HCT116 (cell line): ENCODE results near the gene TBRG1. TPM values are rescaled to one million over a fixed set of nuclear protein-coding genes. Genes with fewer than 3 reads are reported as not detected.

ENCODE experiments used
- ATAC-seq: fragments of 200-7000 bp; cut with Tn5 transposase; 2 replicates; pipeline ENCODE4 v1.9.1; 2020; ENCODE audit warnings: mild to moderate bottlenecking, moderate library complexity
- BruUV-seq: library from RNA; stranded (reverse); fragments of 400-500 nt; replicated peaks from 2 replicates; lab custom pipeline; 2021; lab: Mats Ljungman, UMichigan
- CTCF ChIA-PET: fragments of 300-600 bp; sonication (Branson Sonifier 250); formaldehyde crosslinking; loops from one replicate; lab custom pipeline; 2021; ENCODE audit warnings: antibody characterized with exemption; lab: Charles Lee
- POLR2A ChIA-PET: fragments of 300-600, 350-600 bp; sonication (Branson Sonifier 250); formaldehyde crosslinking; loops from one replicate; lab custom pipeline; 2021; ENCODE audit warnings: antibody characterized with exemption; lab: Charles Lee
- RAD21 ChIA-PET, 2 experiments: fragments of 300-600 bp; sonication (Branson Sonifier 250); formaldehyde crosslinking; loops; one replicate each; lab custom pipeline; 2023; ENCODE audit warnings: low total read pairs in 2 of 2; ENCODE audit not compliant: uncharacterized antibody in 2 of 2, unreplicated experiment in 2 of 2, low non-redundant PET in 1 of 2; lab: Charles Lee
- DNase-seq: peaks from one replicate; pipeline ENCODE4 v3.0.0-alpha.2; 2010; ENCODE audit warnings: low read depth, low spot score
- H2AFZ ChIP-seq: fragments of 200-600 bp; shearing (Covaris generic), sonication (generic); 2 replicates; pipeline ENCODE4 v1.6.1; 2017; ENCODE audit warnings: low read depth, mixed run types, mixed read lengths, antibody characterized with exemption, low read length; ENCODE audit not compliant: poor library complexity, severe bottlenecking
- H3K27ac ChIP-seq: 2 replicates; pipeline ENCODE4 v1.5.1; 2012; ENCODE audit warnings: low read depth, low read length
- H3K27me3 ChIP-seq: fragments of 200-600 bp; sonication (generic); 2 replicates; pipeline ENCODE4 v1.6.1; 2016; ENCODE audit warnings: mixed run types, low read length, mixed read lengths; ENCODE audit not compliant: insufficient read depth
- H3K36me3 ChIP-seq, 2 experiments: fragments of 200-500 bp in 1 of 2; fragments of 200-600 bp in 1 of 2; sonication (Bioruptor generic) in 1 of 2; sonication (generic) in 1 of 2; 2 replicates each; pipeline versions ENCODE4 v1.5.1 to v1.6.1; 2014 to 2016; ENCODE audit warnings: low read length in 2 of 2, inconsistent platforms in 1 of 2, mixed read lengths in 1 of 2, mixed run types in 1 of 2; ENCODE audit not compliant: insufficient read depth in 2 of 2, control insufficient read depth in 1 of 2
- H3K4me1 ChIP-seq, 2 experiments: fragments of 200-600 bp in 1 of 2; sonication (generic) in 1 of 2; 2 replicates each; pipeline versions ENCODE4 v1.5.1 to v1.6.1; 2012 to 2017; ENCODE audit warnings: low read length in 2 of 2, inconsistent platforms in 1 of 2, mild to moderate bottlenecking in 1 of 2, mixed read lengths in 1 of 2, mixed run types in 1 of 2, moderate library complexity in 1 of 2; ENCODE audit not compliant: insufficient read depth in 2 of 2, control insufficient read depth in 1 of 2
- H3K4me2 ChIP-seq: fragments of 200-600 bp; sonication (generic); 2 replicates; pipeline ENCODE4 v1.6.1; 2017; ENCODE audit warnings: mixed run types, low read length, mixed read lengths
- H3K4me3 ChIP-seq, 2 experiments: fragments of 200-600 bp in 1 of 2; sonication (generic) in 1 of 2; replicated peaks in 1 of 2; 2 replicates each; pipeline ENCODE4 v1.5.1; 2011 to 2016; ENCODE audit warnings: low read length in 2 of 2, control low read depth in 1 of 2, low read depth in 1 of 2, mild to moderate bottlenecking in 1 of 2, mixed read lengths in 1 of 2, mixed run types in 1 of 2
- H3K79me2 ChIP-seq: fragments of 200-600 bp; sonication (generic); 2 replicates; pipeline ENCODE4 v1.6.1; 2017; ENCODE audit warnings: mild to moderate bottlenecking, mixed run types, low read length, moderate library complexity, mixed read lengths; ENCODE audit not compliant: insufficient read depth
- H3K9ac ChIP-seq: fragments of 200-600 bp; sonication (generic); 2 replicates; pipeline ENCODE4 v1.6.1; 2016; ENCODE audit warnings: low read length, mixed read lengths
- H3K9me2 ChIP-seq: fragments of 200-600 bp; sonication (generic), shearing (Covaris generic); 2 replicates; pipeline ENCODE4 v1.6.1; 2017; ENCODE audit warnings: mixed run types, mild to moderate bottlenecking, moderate library complexity; ENCODE audit not compliant: insufficient read depth
- H3K9me3 ChIP-seq, 2 experiments: fragments of 200-500 bp in 1 of 2; fragments of 200-600 bp in 1 of 2; sonication (Bioruptor generic) in 1 of 2; sonication (generic) in 1 of 2; 2 replicates each; pipeline ENCODE4 v1.6.1; 2014 to 2017; ENCODE audit warnings: low read length in 2 of 2, mixed read lengths in 2 of 2, inconsistent platforms in 1 of 2, low read depth in 1 of 2, mild to moderate bottlenecking in 1 of 2, mixed run types in 1 of 2, moderate library complexity in 1 of 2; ENCODE audit not compliant: control insufficient read depth in 1 of 2, insufficient read depth in 1 of 2
- H4K20me1 ChIP-seq: fragments of 200-600 bp; sonication (generic), shearing (Covaris generic); 2 replicates; pipeline ENCODE4 v1.6.1; 2017; ENCODE audit warnings: mixed run types, mild to moderate bottlenecking, moderate library complexity; ENCODE audit not compliant: insufficient read depth
- ATF3 ChIP-seq: IDR thresholded peaks from 2 replicates; pipeline ENCODE4 v1.6.1; 2012
- CBX3 ChIP-seq: IDR thresholded peaks from 2 replicates; pipeline ENCODE4 v1.6.1; 2012; ENCODE audit warnings: low read depth
- CEBPB ChIP-seq: IDR thresholded peaks from 2 replicates; pipeline ENCODE4 v1.6.1; 2012; ENCODE audit warnings: low read depth
- EGR1 ChIP-seq: IDR thresholded peaks from 2 replicates; pipeline ENCODE4 v1.6.1; 2012; ENCODE audit warnings: low read depth
- JUND ChIP-seq: IDR thresholded peaks from 2 replicates; pipeline ENCODE4 v1.6.1; 2012
- MAX ChIP-seq: IDR thresholded peaks from 2 replicates; pipeline ENCODE4 v1.6.1; 2012
- POLR2A ChIP-seq: IDR thresholded peaks from 2 replicates; pipeline ENCODE4 v1.7.0; 2011; ENCODE audit warnings: borderline replicate concordance; ENCODE audit not compliant: insufficient read depth, insufficient read length; ENCODE audit errors: extremely low read depth
- POLR2AphosphoS5 ChIP-seq: IDR thresholded peaks from 2 replicates; pipeline ENCODE4 v1.6.1; 2011; ENCODE audit warnings: mild to moderate bottlenecking, low read depth, low read length, moderate library complexity
- RAD21 ChIP-seq: IDR thresholded peaks from 2 replicates; pipeline ENCODE4 v1.6.1; 2012; ENCODE audit warnings: low read depth, mild to moderate bottlenecking
- REST ChIP-seq: IDR thresholded peaks from 2 replicates; pipeline ENCODE4 v1.6.1; 2012; ENCODE audit warnings: low read depth
- SIN3A ChIP-seq: IDR thresholded peaks from 2 replicates; pipeline ENCODE4 v1.6.1; 2012; ENCODE audit warnings: low read depth
- SP1 ChIP-seq: IDR thresholded peaks from 2 replicates; pipeline ENCODE4 v1.6.1; 2012; ENCODE audit warnings: low read depth
- TCF7L2 ChIP-seq: IDR thresholded peaks from 2 replicates; pipeline ENCODE4 v1.7.0; 2011; ENCODE audit warnings: borderline replicate concordance, inconsistent platforms; ENCODE audit not compliant: insufficient read depth, insufficient read length; ENCODE audit errors: extremely low read depth
- YY1 ChIP-seq: IDR thresholded peaks from 2 replicates; pipeline ENCODE4 v1.6.1; 2011; ENCODE audit warnings: low read length, low read depth, moderate library complexity, mild to moderate bottlenecking; ENCODE audit not compliant: insufficient replicate concordance; ENCODE audit errors: extremely low read depth
- ZBTB33 ChIP-seq: IDR thresholded peaks from 2 replicates; pipeline ENCODE4 v1.6.1; 2011; ENCODE audit warnings: mild to moderate bottlenecking, low read length, moderate library complexity; ENCODE audit not compliant: insufficient replicate concordance; ENCODE audit errors: extremely low read depth
- intact Hi-C: fragments of 100-400 bp; cut with micrococcal nuclease; formaldehyde crosslinking; loops from 2 replicates; pipeline ENCODE4 v1.10.0; 2022
- total RNA-seq: library from RNA; stranded (reverse); gene quantifications from one replicate; pipeline ENCODE4 v1.2.1, GENCODE V29; 2021; ENCODE audit not compliant: unreplicated experiment

Gene TBRG1
- total RNA-seq, 1 experiment from 2014 or later, result 29.6 TPM

GRCh38 chr11:124681421-124681820 lies 58.8 kb downstream of the TBRG1 start:
- no TSS peak for BruUV-seq
- no peak for DNase-seq
- Histone ChIP-seq H3K79me2 (no peaks in the 10 kb centered on the region), H3K36me3 (no peaks in the 10 kb centered on the region; a peak in 2 of 4 replicates), H3K9me3 (peaks cover 4 to 5% of the 10 kb centered on the region in 2 experiments; a peak in 2 of 4 replicates), H3K27me3 (no peaks in the 10 kb centered on the region), H3K9me2 (no peaks in the 10 kb centered on the region), H2AFZ (no peak overlapping the region), H3K4me3 (no peak overlapping the region), H3K9ac (no peak overlapping the region), H3K4me1 (no peaks in the 10 kb centered on the region), H3K27ac (no peak overlapping the region), H4K20me1 (no peaks in the 10 kb centered on the region), H3K4me2 (no peak overlapping the region)
- ChIA-PET CTCF (no interaction called here), RAD21 (no interaction called here), POLR2A (no interaction called here)
- intact Hi-C loops, result no loop called here
- ATAC-seq, result no peak
- TF ChIP-seq ZBTB33, result no peak

- Histone ChIP-seq H3K27ac (no peak overlapping the region), H3K9ac (no peak overlapping the region), H3K36me3 (no peaks in the 10 kb centered on the region; a peak in 2 of 4 replicates), H3K4me3 (no peak overlapping the region), H3K79me2 (no peaks in the 10 kb centered on the region), H3K9me3 (peaks cover 4 to 5% of the 10 kb centered on the region in 2 experiments; a peak in 2 of 4 replicates), H2AFZ (no peak overlapping the region), H4K20me1 (no peaks in the 10 kb centered on the region), H3K27me3 (no peaks in the 10 kb centered on the region), H3K4me2 (no peak overlapping the region), H3K9me2 (no peaks in the 10 kb centered on the region), H3K4me1 (no peaks in the 10 kb centered on the region)
- ChIA-PET RAD21 (no interaction called here), CTCF (no interaction called here), POLR2A (no interaction called here)
- no peak for ATAC-seq
- BruUV-seq, result no TSS peak
- intact Hi-C loops, result no loop called here
- DNase-seq, result no peak
- TF ChIP-seq RAD21, result no peak
- no peak for TF ChIP-seq ATF3
- no peak for TF ChIP-seq SP1
- TF ChIP-seq REST, result no peak
- TF ChIP-seq CEBPB, result no peak
- no peak for TF ChIP-seq YY1
- no peak for TF ChIP-seq POLR2A
- TF ChIP-seq SIN3A, result no peak
- no peak for TF ChIP-seq POLR2AphosphoS5
- no peak for TF ChIP-seq JUND
- TF ChIP-seq EGR1, result no peak
- TF ChIP-seq TCF7L2, result no peak
- TF ChIP-seq CBX3, result no peak
- no peak for TF ChIP-seq MAX
These were observed 59.8 kb downstream of the TBRG1 start for GRCh38 chr11:124682443-124682842.
